B cell (primary cell): ENCODE results near the gene SIPA1. TPM values are rescaled to one million over a fixed set of nuclear protein-coding genes. Genes with fewer than 3 reads are reported as not detected.

ENCODE experiments used
- ATAC-seq: fragments of 200-7000 bp; cut with Tn5 transposase; one replicate; pipeline ENCODE4 v1.10.0; 2021; ENCODE audit warnings: low read depth, mild to moderate bottlenecking, moderate number of reproducible peaks, moderate library complexity
- CTCF ChIA-PET: fragments of 350-600 bp; sonication (Branson Sonifier 250); formaldehyde crosslinking; loops from one replicate; lab custom pipeline; 2021; ENCODE audit warnings: antibody characterized with exemption, inconsistent platforms; lab: Charles Lee
- POLR2A ChIA-PET: fragments of 350-600 bp; sonication (Branson Sonifier 250); formaldehyde crosslinking; loops from one replicate; lab custom pipeline; 2021; ENCODE audit warnings: antibody characterized with exemption; lab: Charles Lee
- DNase-seq: peaks from one replicate; pipeline ENCODE4 v3.0.0; 2013
- H2AFZ ChIP-seq: 2 replicates; pipeline ENCODE4 v1.6.1; 2012; ENCODE audit warnings: mild to moderate bottlenecking, low read depth, low read length; ENCODE audit not compliant: insufficient read depth, poor library complexity, severe bottlenecking
- H3K27ac ChIP-seq, 2 donors: 1 replicate in 1 of 2; 2 replicates in 1 of 2; pipeline ENCODE4 v1.5.1; 2012 to 2013; ENCODE audit warnings: low read length in 2 of 2, mild to moderate bottlenecking in 2 of 2, moderate library complexity in 1 of 2
- H3K27me3 ChIP-seq, 4 experiments: fragments of 200-600 bp in 1 of 4; sonication (generic) in 1 of 4; replicated peaks in 1 of 4; 1 replicate in 2 of 4; 2 replicates in 2 of 4; pipeline versions ENCODE4 v1.6.1 to v1.7.0; 2013 to 2016; ENCODE audit warnings: low read length in 3 of 4, mild to moderate bottlenecking in 2 of 4, mixed read lengths in 1 of 4, moderate library complexity in 1 of 4; ENCODE audit not compliant: insufficient read depth in 4 of 4, control insufficient read depth in 3 of 4; ENCODE audit errors: control extremely low read depth in 1 of 4
- H3K36me3 ChIP-seq, 2 experiments: replicated peaks in 1 of 2; 1 replicate in 1 of 2; 2 replicates in 1 of 2; pipeline versions ENCODE4 v1.6.1 to v1.7.1; 2013; ENCODE audit warnings: low read length in 1 of 2; ENCODE audit not compliant: insufficient read depth in 2 of 2, control insufficient read depth in 1 of 2; ENCODE audit errors: control extremely low read depth in 1 of 2, extremely low read depth in 1 of 2
- H3K4me1 ChIP-seq, 2 donors: fragments of 200-600 bp in 1 of 2; sonication (generic) in 1 of 2; 1 replicate in 1 of 2; 2 replicates in 1 of 2; pipeline versions ENCODE4 v1.5.1 to v1.6.1; 2013 to 2017; ENCODE audit warnings: low read length in 2 of 2; ENCODE audit not compliant: control insufficient read depth in 2 of 2, insufficient read depth in 2 of 2
- H3K4me2 ChIP-seq: replicated peaks from 2 replicates; pipeline ENCODE3; 2012; ENCODE audit warnings: mild to moderate bottlenecking, low read depth, low read length; ENCODE audit not compliant: poor library complexity, severe bottlenecking
- H3K4me3 ChIP-seq, 5 experiments: fragments of 200-600 bp in 1 of 5; sonication (generic) in 1 of 5; 1 replicate in 3 of 5; 2 replicates in 2 of 5; pipeline versions ENCODE4 v1.5.1 to v1.7.0; 2011 to 2016; ENCODE audit warnings: low read length in 4 of 5, mild to moderate bottlenecking in 4 of 5, low read depth in 2 of 5, control low read depth in 1 of 5, moderate library complexity in 1 of 5; ENCODE audit not compliant: insufficient read depth in 1 of 5; ENCODE audit errors: control extremely low read depth in 1 of 5, extremely low read depth in 1 of 5
- H3K79me2 ChIP-seq: fragments of 200-600 bp; sonication (generic); one replicate; pipeline ENCODE4 v1.6.0; 2016; ENCODE audit warnings: low read length; ENCODE audit not compliant: control insufficient read depth, insufficient read depth
- H3K9ac ChIP-seq: fragments of 200-600 bp; sonication (generic); 2 replicates; pipeline ENCODE4 v1.6.1; 2017; ENCODE audit warnings: mild to moderate bottlenecking, low read length, moderate library complexity
- H3K9me3 ChIP-seq, 3 donors: one replicate each; pipeline versions ENCODE4 v1.6.1 to v1.7.1; 2013; ENCODE audit warnings: low read length in 2 of 3; ENCODE audit not compliant: control insufficient read depth in 2 of 3, insufficient read depth in 1 of 3; ENCODE audit errors: control extremely low read depth in 1 of 3
- H4K20me1 ChIP-seq: 2 replicates; pipeline ENCODE4 v1.6.0; 2012; ENCODE audit warnings: mild to moderate bottlenecking, low read length; ENCODE audit not compliant: insufficient read depth, control insufficient read depth, poor library complexity, severe bottlenecking
- H3K27ac Mint-ChIP-seq: one replicate; pipeline ENCODE4 v1.8.0; 2021; ENCODE audit warnings: mixed read lengths
- H3K27me3 Mint-ChIP-seq: one replicate; pipeline ENCODE4 v1.8.0; 2021; ENCODE audit warnings: mixed read lengths
- H3K4me1 Mint-ChIP-seq: one replicate; pipeline ENCODE4 v1.8.0; 2021; ENCODE audit warnings: mixed read lengths
- H3K4me3 Mint-ChIP-seq: one replicate; pipeline ENCODE4 v1.8.0; 2021; ENCODE audit warnings: mixed read lengths
- H3K9me3 Mint-ChIP-seq: one replicate; pipeline ENCODE4 v1.8.0; 2022; ENCODE audit warnings: mixed read lengths; ENCODE audit not compliant: insufficient read depth
- EZH2 ChIP-seq: IDR thresholded peaks from 2 replicates; pipeline ENCODE4 v1.6.1; 2012; ENCODE audit warnings: borderline replicate concordance, low read depth, mild to moderate bottlenecking, moderate library complexity, low read length; ENCODE audit not compliant: insufficient read depth, poor library complexity, severe bottlenecking
- WGBS: methylation state at CpG from one replicate; pipeline ENCODE4 v1.1.5; 2013; ENCODE audit warnings: missing lambda C conversion rate; ENCODE audit not compliant: insufficient coverage; 5-methylcytosine and 5-hydroxymethylcytosine counted together
- intact Hi-C: fragments of 100-400 bp; cut with micrococcal nuclease; formaldehyde crosslinking; loops from one replicate; pipeline ENCODE4 v1.10.0; 2022
- polyA plus RNA-seq: library from polyadenylated mRNA; depleted of rRNA; stranded (reverse); fragments of >200 nt; gene quantifications from 2 replicates; pipeline ENCODE4 v1.2.3, GENCODE V29; 2012
- total RNA-seq, 2 donors: library from RNA; stranded (reverse); fragments of 120-200 nt in 1 of 2; gene quantifications; 1 replicate in 1 of 2; 2 replicates in 1 of 2; pipeline versions ENCODE4 v1.2.3 to v1.2.4, GENCODE V29; 2013 to 2022
- TF ChIP-seq, protein P1 (sequence below): fragments of 200-600 bp; IDR thresholded peaks from one replicate; pipeline ENCODE4 v1.8.0; 2022; ENCODE audit warnings: antibody characterized with exemption, mild to moderate bottlenecking

Gene SIPA1
- total and polyA plus RNA-seq, 2 donors (not counting 1 experiment from before 2014, with no cell fraction given), result 314 to 448 TPM

DNA sequence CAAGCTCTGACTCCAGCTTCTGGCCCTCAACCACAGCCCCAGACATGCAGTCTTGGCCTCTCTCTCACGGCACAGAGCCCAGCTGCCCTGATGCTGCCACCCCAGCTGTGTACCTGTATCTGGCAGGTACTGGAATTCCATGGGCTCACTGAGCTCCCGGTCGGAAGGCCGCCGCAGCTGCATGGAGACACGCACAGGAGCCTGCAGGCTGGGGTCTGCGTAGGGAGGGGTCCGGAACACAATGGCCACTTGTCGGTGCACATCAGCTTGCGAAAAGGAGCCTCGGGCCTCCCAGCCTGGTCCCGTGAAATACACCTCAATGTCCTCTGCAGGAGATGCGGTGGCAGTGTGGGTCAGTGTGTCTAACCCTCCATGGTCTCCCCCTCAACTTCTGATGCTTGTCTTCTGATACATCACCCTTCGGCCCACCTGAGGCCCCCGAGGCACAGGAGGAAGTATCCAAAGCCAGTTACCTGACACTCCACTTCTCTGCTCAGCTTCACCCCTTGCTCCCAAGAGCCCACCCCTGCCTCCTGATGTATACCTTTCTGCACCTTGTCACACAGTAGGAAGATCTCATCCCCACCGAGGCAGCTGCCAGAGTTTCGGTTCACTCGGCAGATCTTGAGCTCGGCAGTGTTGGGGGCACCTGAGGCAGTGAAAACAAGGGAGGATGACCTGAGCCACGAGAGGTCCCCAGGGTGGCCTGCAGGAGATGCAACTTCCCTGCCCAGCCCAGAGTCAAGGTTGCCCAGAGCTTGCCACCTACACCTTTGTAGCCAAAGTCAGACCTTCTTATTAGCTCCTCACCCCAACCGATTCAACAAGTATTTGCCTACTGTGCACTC, 20.5 kb downstream of the SIPA1 start:
- no peak overlapping the region for H2AFZ ChIP-seq
- ChIA-PET CTCF (interaction anchor here (1.4 kb wide), 1 partner anchor 32 kb away, joined by 5 read pairs; no protein-coding TSS in a partner anchor), POLR2A (interaction anchor here (1.5 to 3.1 kb wide), 2 partner anchors 17 to 19 kb away, joined by 6 to 10 read pairs; partner anchors contain the start of gene SIPA1)
- no peak overlapping the region for H3K4me3 ChIP-seq
- peaks cover 0 to 80% of the 10 kb centered on the region in 2 experiments for H3K36me3 ChIP-seq
- Mint-ChIP-seq H3K27ac (no peak overlapping the region), H3K9me3 (no peaks in the 10 kb centered on the region), H3K4me1 (peaks cover 48% of the 10 kb centered on the region), H3K27me3 (no peaks in the 10 kb centered on the region), H3K4me3 (no peak overlapping the region)
- no peak for TF ChIP-seq EZH2
- TF ChIP-seq, protein P1, sequence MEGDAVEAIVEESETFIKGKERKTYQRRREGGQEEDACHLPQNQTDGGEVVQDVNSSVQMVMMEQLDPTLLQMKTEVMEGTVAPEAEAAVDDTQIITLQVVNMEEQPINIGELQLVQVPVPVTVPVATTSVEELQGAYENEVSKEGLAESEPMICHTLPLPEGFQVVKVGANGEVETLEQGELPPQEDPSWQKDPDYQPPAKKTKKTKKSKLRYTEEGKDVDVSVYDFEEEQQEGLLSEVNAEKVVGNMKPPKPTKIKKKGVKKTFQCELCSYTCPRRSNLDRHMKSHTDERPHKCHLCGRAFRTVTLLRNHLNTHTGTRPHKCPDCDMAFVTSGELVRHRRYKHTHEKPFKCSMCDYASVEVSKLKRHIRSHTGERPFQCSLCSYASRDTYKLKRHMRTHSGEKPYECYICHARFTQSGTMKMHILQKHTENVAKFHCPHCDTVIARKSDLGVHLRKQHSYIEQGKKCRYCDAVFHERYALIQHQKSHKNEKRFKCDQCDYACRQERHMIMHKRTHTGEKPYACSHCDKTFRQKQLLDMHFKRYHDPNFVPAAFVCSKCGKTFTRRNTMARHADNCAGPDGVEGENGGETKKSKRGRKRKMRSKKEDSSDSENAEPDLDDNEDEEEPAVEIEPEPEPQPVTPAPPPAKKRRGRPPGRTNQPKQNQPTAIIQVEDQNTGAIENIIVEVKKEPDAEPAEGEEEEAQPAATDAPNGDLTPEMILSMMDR, result no peak
- no peaks in the 10 kb centered on the region for H3K9me3 ChIP-seq
- no peak overlapping the region for H3K4me2 ChIP-seq
- H3K9ac ChIP-seq, result no peak overlapping the region
- ATAC-seq (no peak), DNase-seq (peak; percentile 27)
- peaks cover 69% of the 10 kb centered on the region for H4K20me1 ChIP-seq
- WGBS, result 96% methylated on average over 21 of the region's 21 CpGs
- H3K4me1 ChIP-seq, result peaks cover 27 to 33% of the 10 kb centered on the region in 2 donors
- H3K79me2 ChIP-seq, result peaks cover 35% of the 10 kb centered on the region
- intact Hi-C loops, result no loop called here
- no peak overlapping the region for H3K27ac ChIP-seq
- H3K27me3 ChIP-seq, result no peaks in the 10 kb centered on the region

GRCh38 chr11:65660038-65660437, 22.1 kb downstream of the SIPA1 start:
- Mint-ChIP-seq H3K9me3 (no peaks in the 10 kb centered on the region), H3K27ac (peak overlapping the region; percentile 53), H3K4me3 (peak overlapping the region; percentile 9), H3K4me1 (peaks cover 41% of the 10 kb centered on the region), H3K27me3 (no peaks in the 10 kb centered on the region)
- peaks cover 0 to 64% of the 10 kb centered on the region in 2 experiments for H3K36me3 ChIP-seq
- intact Hi-C loops, result no loop called here
- 93% methylated on average over 8 of the region's 9 CpGs for WGBS
- no peak for DNase-seq
- no peak for ATAC-seq
- peaks cover 37% of the 10 kb centered on the region for H3K79me2 ChIP-seq
- ChIA-PET CTCF (no interaction called here), POLR2A (interaction anchor here (3.1 kb wide), 1 partner anchor 21 kb away, joined by 10 read pairs; the partner anchor contains the start of gene SIPA1)
- H3K27me3 ChIP-seq, result no peaks in the 10 kb centered on the region
- no peak overlapping the region for H2AFZ ChIP-seq
- H3K4me2 ChIP-seq, result no peak overlapping the region
- no peak overlapping the region for H3K9ac ChIP-seq
- H4K20me1 ChIP-seq, result peaks cover 62% of the 10 kb centered on the region
- H3K4me1 ChIP-seq, result peaks cover 19 to 32% of the 10 kb centered on the region in 2 donors
- H3K27ac ChIP-seq, result peak overlapping the region in 1 of 2 donors; percentile 44
- H3K9me3 ChIP-seq, result no peaks in the 10 kb centered on the region
- TF ChIP-seq, protein P1, result no peak
- H3K4me3 ChIP-seq, result no peak overlapping the region
